Activated CD4-positive, alpha-beta T cell treated with anti-CD3 and anti-CD28 coated beads, Interleukin-2, amount 10 ng/mL, durations not matched to agents 7 days and 5 days (primary cell): ENCODE data around the gene HAO2. TPM values are rescaled to one million over a fixed set of nuclear protein-coding genes. Genes with fewer than 3 reads are reported as not detected.

ENCODE experiments used
- CTCF ChIA-PET: fragments of 350-600 bp; sonication (Branson Sonifier 250); formaldehyde crosslinking; loops from one replicate; lab custom pipeline; 2021; ENCODE audit warnings: antibody characterized with exemption; lab: Charles Lee
- POLR2A ChIA-PET: fragments of 350-600 bp; sonication (Branson Sonifier 250); formaldehyde crosslinking; loops from one replicate; lab custom pipeline; 2021; ENCODE audit warnings: antibody characterized with exemption; lab: Charles Lee
- DNase-seq: peaks from one replicate; pipeline ENCODE4 v3.0.0-alpha.2; 2020
- H3K27ac Mint-ChIP-seq: one replicate; pipeline ENCODE4 v1.8.0; 2021; ENCODE audit warnings: mild to moderate bottlenecking, moderate library complexity, mixed read lengths
- H3K27me3 Mint-ChIP-seq: one replicate; pipeline ENCODE4 v1.8.0; 2021; ENCODE audit warnings: mixed read lengths
- H3K36me3 Mint-ChIP-seq: one replicate; pipeline ENCODE4 v1.8.0; 2021; ENCODE audit warnings: low read depth, mixed read lengths
- H3K4me1 Mint-ChIP-seq: one replicate; pipeline ENCODE4 v1.8.0; 2021; ENCODE audit warnings: mixed read lengths
- H3K4me3 Mint-ChIP-seq: one replicate; pipeline ENCODE4 v1.8.0; 2021; ENCODE audit warnings: mild to moderate bottlenecking, moderate library complexity, mixed read lengths
- H3K9me3 Mint-ChIP-seq: one replicate; pipeline ENCODE4 v1.8.0; 2021; ENCODE audit warnings: mixed read lengths
- total RNA-seq, 2 experiments: library from RNA; stranded (reverse); gene quantifications; one replicate each; pipeline ENCODE4 v1.2.3, GENCODE V29; 2021

Gene HAO2
- total RNA-seq, 2 experiments from 2014 or later: not detected

DNA sequence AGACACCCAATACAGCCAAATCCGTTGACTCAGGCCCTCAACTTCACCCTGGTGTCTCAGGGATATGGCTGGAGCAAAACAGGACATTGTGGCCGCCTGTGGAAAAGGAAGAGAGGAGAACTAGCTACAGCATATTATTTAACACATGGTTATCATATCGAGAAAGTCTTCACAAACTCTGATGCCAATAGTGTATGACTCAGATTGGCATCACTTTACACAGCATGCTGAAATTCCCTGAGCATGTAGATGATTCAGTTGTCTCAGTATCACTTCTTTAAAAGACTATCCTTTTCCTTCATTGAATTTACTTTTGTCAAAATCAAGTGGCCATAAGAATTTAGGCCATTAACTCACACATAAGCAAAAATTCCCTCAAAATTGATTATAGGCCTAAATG, 66.5 kb downstream of the HAO2 start:
- H3K4me3 Mint-ChIP-seq: no peak overlapping the region
- ChIA-PET POLR2A (no interaction called here), CTCF (no interaction called here)
- H3K4me1 Mint-ChIP-seq: no peaks in the 10 kb centered on the region
- no peaks in the 10 kb centered on the region for H3K9me3 Mint-ChIP-seq
- H3K36me3 Mint-ChIP-seq: no peaks in the 10 kb centered on the region
- no peak for DNase-seq
- peaks cover 17% of the 10 kb centered on the region for H3K27me3 Mint-ChIP-seq
- H3K27ac Mint-ChIP-seq: no peak overlapping the region

DNA sequence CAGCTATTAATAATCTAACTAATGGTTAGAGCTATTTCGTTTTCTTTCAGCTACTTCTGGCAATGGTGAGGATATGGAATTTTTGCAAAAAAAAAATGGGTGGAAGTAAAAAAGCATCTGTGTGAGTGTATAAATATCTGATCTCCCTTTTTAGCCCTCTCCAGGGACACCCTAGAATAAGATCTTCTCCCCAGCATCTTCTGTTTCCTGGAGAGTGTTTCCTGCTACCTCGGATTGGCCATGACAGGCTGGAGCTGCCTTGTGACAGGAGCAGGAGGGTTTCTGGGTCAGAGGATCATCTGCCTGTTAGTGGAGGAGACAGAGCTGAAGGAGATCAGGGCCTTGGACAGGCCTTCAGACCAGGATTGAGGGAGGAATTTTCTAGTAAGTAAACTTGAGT, 70.2 kb downstream of the HAO2 start:
- Mint-ChIP-seq H3K27ac (no peak overlapping the region), H3K4me1 (no peaks in the 10 kb centered on the region), H3K9me3 (no peaks in the 10 kb centered on the region), H3K27me3 (peaks cover 13% of the 10 kb centered on the region), H3K4me3 (no peak overlapping the region), H3K36me3 (no peaks in the 10 kb centered on the region)
- POLR2A ChIA-PET: no interaction called here
- CTCF ChIA-PET: no interaction called here
- no peak for DNase-seq

DNA sequence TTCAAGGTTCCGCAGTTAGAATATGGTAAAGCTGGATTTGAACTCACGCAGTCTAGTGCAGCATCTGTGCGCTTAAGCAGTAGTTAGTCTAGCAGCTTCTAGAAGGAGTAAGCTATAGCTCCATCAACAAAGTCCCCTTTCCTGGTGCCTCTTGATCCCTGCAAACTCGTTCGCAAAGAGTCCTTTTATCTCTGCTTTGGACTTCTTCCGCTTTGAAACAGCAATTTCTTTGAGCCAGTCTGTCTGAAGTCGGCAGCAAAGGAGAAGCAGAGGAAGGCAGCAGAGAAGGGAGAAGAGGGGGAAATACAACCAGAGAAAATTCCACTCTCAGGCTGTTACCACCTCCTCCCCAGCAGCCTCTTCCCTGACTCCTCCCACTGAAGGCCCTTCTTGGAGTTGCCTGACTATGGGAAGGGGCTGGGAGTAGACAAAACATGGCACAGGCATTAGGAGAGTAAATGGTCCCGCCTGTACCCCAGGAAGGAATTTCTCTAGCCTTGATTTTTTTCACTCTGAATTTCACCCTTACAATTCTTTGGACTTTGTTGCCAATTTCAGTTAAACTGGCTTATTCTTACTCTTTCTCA, 72.2 kb downstream of the HAO2 start:
- peaks cover 13% of the 10 kb centered on the region for H3K27me3 Mint-ChIP-seq
- CTCF ChIA-PET: no interaction called here
- no peaks in the 10 kb centered on the region for H3K36me3 Mint-ChIP-seq
- no peak overlapping the region for H3K4me3 Mint-ChIP-seq
- POLR2A ChIA-PET: no interaction called here
- no peaks in the 10 kb centered on the region for H3K4me1 Mint-ChIP-seq
- H3K9me3 Mint-ChIP-seq: no peaks in the 10 kb centered on the region
- no peak for DNase-seq
- H3K27ac Mint-ChIP-seq: no peak overlapping the region

DNA sequence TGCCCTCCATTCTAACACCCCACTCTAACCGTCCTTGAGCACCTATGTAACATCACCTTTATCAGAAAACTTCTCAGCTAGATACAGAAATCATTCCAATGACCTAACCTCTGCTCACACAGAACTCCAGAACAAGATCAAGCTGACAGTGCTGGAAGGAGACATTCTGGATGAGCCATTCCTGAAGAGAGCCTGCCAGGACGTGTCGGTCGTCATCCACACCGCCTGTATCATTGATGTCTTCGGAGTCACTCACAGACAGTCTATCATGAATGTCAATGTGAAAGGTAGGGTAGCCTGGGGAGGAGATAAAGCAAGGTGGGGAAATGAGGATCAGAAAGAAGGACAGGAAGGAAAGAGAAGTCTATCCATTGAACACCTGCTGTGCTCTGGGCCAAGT, 74.2 kb downstream of the HAO2 start:
- no peaks in the 10 kb centered on the region for H3K4me1 Mint-ChIP-seq
- H3K27ac Mint-ChIP-seq: no peak overlapping the region
- CTCF ChIA-PET: no interaction called here
- H3K9me3 Mint-ChIP-seq: no peaks in the 10 kb centered on the region
- H3K36me3 Mint-ChIP-seq: no peaks in the 10 kb centered on the region
- no peak for DNase-seq
- peaks cover 9% of the 10 kb centered on the region for H3K27me3 Mint-ChIP-seq
- POLR2A ChIA-PET: no interaction called here
- no peak overlapping the region for H3K4me3 Mint-ChIP-seq

Other genes with a start within 250 kb of the HAO2 start
- gene WARS2, start 228.1 kb upstream of the HAO2 start, total RNA-seq: 10 to 100 TPM; 10.3 to 12.9 TPM
- gene HSD3B2, start 46.4 kb downstream of the HAO2 start, total RNA-seq: not detected
- not detected for gene HSD3B1, start 138.4 kb downstream of the HAO2 start, total RNA-seq